Midbrain (tissue), 1 donor: ENCODE measurements around the gene KLF1.

Experiments used
- DNase-seq: peaks from one replicate; lab custom pipeline; 2025; lab: John Stamatoyannopoulos, UW

Gene KLF1

GRCh38 chr19:12838182-12838885, 48.7 kb downstream of the KLF1 start, which contains the start of gene MAST1:
MAST1 (plus strand) TSS chr19:12838515; CDS start chr19:12838573, 58 bp downstream.
- peak; percentile 49 for DNase-seq

- no peak for DNase-seq
Observed at GRCh38 chr19:12837225-12837624, 49.8 kb downstream of the KLF1 start.

GRCh38 chr19:12836529-12836863, 50.5 kb downstream of the KLF1 start:
- no peak for DNase-seq

GRCh38 chr19:12834976-12835757, 51.8 kb downstream of the KLF1 start:
- no peak for DNase-seq

- no peak for DNase-seq
Observed at GRCh38 chr19:12834566-12834943, 52.4 kb downstream of the KLF1 start, which contains the start of gene RTBDN. RTBDN (minus strand) TSS chr19:12834579; CDS start chr19:12829979, 4,600 bp downstream.
